ENCODE measurements around the gene UTS2B.

DNA sequence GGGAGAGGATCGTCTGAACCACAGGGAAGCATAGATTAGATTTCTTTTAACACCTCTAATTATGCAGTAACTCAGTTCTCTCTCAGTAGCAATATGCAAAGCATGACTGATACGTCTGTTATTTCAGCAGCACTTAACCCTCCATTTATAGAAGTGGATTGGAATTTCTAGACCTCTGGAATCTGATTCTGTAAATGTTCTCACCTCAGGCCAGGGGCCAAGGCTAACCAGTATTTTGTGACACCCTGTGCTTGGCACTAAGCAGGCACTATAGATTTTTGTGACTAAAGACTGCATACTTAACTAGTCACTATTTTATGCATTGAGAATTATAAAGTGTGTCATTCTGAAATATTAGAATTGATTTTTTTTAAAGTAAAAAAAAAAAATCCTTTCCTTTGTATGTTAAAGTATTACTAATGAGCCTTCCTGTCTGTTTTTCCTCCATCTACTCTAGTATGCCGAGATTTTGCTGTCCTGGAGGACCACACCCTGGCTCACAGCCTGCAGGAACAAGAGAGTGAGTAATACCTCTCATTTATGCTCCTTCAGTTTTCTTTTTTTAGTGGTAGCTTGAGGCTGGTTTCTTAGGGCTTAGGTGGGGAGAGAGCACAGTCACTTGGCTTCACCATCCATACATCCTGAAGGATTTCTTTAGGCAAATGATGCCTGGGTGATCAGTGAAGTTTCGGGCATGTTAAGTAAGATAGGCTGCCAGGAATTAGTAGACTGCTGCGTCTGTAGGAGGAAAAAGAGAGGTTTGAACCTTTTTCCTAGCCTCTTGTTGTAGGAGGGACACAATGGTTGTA is 26.5 kb upstream of the UTS2B start:
- TF ChIP-seq ZNF302 (tag by site-specific recombination; IDR thresholded peaks at IDR 0.05; ENCODE audit: low read depth) (no peak), ZXDB (tag by site-specific recombination; IDR thresholded peaks at IDR 0.05) (no peak), YY1 (tag by site-specific recombination; IDR thresholded peaks at IDR 0.05) (no peak)
- TF ChIP-seq, protein P1, sequence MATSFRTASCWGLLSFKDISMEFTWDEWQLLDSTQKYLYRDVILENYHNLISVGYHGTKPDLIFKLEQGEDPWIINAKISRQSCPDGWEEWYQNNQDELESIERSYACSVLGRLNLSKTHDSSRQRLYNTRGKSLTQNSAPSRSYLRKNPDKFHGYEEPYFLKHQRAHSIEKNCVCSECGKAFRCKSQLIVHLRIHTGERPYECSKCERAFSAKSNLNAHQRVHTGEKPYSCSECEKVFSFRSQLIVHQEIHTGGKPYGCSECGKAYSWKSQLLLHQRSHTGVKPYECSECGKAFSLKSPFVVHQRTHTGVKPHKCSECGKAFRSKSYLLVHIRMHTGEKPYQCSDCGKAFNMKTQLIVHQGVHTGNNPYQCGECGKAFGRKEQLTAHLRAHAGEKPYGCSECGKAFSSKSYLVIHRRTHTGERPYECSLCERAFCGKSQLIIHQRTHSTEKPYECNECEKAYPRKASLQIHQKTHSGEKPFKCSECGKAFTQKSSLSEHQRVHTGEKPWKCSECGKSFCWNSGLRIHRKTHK (tag by site-specific recombination; IDR thresholded peaks at IDR 0.05), result no peak
- TF ChIP-seq, protein P2, sequence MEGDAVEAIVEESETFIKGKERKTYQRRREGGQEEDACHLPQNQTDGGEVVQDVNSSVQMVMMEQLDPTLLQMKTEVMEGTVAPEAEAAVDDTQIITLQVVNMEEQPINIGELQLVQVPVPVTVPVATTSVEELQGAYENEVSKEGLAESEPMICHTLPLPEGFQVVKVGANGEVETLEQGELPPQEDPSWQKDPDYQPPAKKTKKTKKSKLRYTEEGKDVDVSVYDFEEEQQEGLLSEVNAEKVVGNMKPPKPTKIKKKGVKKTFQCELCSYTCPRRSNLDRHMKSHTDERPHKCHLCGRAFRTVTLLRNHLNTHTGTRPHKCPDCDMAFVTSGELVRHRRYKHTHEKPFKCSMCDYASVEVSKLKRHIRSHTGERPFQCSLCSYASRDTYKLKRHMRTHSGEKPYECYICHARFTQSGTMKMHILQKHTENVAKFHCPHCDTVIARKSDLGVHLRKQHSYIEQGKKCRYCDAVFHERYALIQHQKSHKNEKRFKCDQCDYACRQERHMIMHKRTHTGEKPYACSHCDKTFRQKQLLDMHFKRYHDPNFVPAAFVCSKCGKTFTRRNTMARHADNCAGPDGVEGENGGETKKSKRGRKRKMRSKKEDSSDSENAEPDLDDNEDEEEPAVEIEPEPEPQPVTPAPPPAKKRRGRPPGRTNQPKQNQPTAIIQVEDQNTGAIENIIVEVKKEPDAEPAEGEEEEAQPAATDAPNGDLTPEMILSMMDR (tag by site-specific recombination; IDR thresholded peaks at IDR 0.05), result no peak
- TF ChIP-seq, protein P3, sequence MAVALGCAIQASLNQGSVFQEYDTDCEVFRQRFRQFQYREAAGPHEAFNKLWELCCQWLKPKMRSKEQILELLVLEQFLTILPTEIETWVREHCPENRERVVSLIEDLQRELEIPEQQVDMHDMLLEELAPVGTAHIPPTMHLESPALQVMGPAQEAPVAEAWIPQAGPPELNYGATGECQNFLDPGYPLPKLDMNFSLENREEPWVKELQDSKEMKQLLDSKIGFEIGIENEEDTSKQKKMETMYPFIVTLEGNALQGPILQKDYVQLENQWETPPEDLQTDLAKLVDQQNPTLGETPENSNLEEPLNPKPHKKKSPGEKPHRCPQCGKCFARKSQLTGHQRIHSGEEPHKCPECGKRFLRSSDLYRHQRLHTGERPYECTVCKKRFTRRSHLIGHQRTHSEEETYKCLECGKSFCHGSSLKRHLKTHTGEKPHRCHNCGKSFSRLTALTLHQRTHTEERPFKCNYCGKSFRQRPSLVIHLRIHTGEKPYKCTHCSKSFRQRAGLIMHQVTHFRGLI (tag by site-specific recombination; IDR thresholded peaks at IDR 0.05), result no peak
- TF ChIP-seq, protein P4, sequence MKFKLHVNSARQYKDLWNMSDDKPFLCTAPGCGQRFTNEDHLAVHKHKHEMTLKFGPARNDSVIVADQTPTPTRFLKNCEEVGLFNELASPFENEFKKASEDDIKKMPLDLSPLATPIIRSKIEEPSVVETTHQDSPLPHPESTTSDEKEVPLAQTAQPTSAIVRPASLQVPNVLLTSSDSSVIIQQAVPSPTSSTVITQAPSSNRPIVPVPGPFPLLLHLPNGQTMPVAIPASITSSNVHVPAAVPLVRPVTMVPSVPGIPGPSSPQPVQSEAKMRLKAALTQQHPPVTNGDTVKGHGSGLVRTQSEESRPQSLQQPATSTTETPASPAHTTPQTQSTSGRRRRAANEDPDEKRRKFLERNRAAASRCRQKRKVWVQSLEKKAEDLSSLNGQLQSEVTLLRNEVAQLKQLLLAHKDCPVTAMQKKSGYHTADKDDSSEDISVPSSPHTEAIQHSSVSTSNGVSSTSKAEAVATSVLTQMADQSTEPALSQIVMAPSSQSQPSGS (tag by site-specific recombination; IDR thresholded peaks at IDR 0.05; ENCODE audit: low read depth), result no peak

Measured in HEK293 (cell line).